IPS-11a (cell line): Measurements from ENCODE around the gene SLC27A4.

ENCODE experiments used
- H3K4me3 ChIP-seq: one replicate; pipeline ENCODE4 v1.5.1; 2013; ENCODE audit warnings: low read depth, low read length, control low read depth

The SLC27A4 gene

GRCh38 chr9:128390150-128390812 lies 50.0 kb downstream of the SLC27A4 start:
- H3K4me3 ChIP-seq = no peak overlapping the region

GRCh38 chr9:128390813-128391711 lies 50.7 kb downstream of the SLC27A4 start:
- H3K4me3 ChIP-seq = no peak overlapping the region

DNA sequence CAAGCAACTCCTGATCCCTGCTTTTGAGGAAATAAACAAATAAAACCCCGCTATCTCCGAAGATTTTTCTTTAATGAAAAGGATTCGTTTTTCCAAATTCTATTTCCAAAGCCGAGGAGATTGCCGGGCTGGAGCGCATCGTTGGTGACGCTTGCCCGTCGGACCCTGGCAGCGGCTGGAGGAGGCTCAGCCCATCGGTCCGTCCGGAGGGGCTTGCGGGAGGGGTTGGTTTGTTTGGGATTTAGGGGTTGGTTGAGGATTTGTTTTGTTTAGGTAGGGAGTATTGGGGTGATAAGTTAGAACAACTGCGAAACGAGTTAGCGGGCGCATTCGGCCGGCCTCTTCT lies 51.6 kb downstream of the SLC27A4 start:
- no peak overlapping the region for H3K4me3 ChIP-seq

DNA sequence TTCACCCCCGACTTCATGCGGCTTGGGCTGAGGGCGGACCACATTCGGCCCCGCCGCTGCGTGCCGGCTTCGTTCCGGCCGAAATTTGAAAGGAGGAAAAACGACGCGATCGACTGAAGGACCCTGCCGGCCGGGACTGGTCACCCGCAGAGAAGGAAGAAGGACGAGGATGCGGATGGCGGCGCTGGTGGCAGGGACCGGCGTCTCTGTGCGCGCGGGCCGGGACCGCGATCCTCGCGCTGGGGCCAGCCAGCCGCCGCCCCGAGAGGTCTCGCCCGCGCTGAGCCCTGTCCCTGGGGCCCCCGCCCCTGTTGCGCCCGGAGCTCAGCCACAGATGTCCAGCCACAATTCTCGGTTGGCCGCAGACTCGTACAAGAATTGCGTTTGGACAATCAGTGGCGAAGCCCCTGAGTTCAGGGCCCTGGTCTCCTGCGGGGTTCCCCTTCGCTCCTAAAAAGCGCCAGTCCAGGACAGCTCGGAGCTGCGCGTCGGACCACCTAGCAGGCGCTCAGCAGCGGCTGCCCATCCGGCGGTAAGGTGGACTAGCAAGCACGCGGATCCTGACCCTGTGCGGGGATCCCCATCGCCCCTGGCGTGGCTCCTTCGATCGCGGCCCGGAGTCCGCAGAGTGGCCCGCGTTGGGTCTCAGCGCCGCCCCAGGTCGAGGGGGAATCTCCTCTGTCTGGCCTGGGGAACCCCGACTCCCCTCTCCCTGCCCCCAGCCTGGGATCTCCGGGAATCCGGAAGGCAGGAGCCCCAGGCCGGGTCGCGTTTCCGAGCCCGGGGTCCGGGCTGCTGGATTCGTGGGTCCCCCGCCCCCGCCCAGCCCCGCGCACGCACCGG lies 52.2 kb downstream of the SLC27A4 start:
- peak overlapping the region; percentile 8 for H3K4me3 ChIP-seq

DNA sequence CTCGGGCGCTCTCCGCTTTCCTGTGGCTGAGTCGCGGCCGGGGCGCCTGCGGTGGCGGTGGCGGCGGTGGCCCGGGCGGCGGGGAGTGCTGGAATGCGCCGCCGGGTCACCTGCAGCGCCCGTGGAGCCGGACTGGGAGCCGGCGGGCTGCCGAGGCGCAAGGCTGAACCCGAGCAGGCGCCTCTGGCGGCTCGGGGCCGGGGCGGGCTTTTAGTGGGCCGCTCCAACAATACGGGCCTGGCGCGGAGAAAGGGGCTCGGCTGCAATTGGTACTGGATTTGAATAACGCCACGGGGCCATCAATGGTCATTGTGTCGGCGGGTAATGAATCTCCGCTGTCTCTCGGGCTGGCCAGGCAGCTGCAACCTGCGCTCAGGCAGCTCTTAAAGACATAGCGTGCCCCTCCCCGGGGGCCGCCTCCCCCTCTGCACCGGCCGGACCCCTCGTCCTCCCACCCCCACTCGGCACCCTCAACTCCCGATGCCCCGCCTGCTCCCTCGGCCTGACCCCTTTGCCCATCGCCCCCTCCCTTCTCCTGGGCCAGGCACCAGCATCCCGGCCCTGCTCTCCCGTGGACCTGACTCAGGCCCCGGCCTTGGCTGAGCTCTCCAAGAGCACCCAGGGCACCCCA lies 52.9 kb downstream of the SLC27A4 start:
- H3K4me3 ChIP-seq = peak overlapping the region; percentile 8

- H3K4me3 ChIP-seq = no peak overlapping the region
Measured at GRCh38 chr9:128393970-128394369, 53.6 kb downstream of the SLC27A4 start.

DNA sequence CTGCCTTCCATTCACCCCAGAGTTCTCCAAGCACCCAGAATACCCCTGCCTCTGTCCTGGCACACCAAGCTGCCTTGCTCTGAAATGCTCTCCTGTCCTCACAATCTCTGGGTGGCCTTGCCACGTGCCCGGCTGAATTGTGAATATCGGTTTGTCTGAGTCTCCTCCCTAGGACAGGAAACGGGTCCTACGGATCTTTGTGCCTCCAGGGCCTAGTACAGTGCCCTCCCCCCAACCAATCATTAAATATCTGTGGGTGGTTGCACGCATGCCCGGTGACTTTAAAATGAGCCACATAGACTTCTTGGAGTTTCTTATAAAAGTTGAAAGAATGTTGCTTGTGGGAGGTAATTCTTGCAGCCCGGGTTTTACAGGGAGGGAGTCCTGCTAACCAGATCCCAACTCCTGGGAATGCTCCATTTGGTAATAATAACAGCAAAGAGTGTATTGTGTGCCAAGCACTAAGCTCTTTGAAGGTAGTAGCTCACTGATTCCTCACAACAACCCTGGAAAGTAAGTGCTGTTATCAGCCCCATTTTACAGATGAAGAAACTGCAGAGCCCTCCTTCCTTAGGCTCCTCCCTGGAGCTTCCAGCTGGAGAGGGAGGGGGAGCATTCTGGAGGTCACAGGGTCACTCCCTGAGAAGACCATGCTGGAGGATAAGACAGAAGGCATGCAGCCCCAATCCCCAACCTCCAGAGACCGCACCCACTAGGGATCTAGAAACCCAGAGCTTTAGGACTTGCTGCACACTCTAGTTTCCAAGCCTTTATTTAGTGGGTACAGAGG lies 54.2 kb downstream of the SLC27A4 start:
- no peak overlapping the region for H3K4me3 ChIP-seq

DNA sequence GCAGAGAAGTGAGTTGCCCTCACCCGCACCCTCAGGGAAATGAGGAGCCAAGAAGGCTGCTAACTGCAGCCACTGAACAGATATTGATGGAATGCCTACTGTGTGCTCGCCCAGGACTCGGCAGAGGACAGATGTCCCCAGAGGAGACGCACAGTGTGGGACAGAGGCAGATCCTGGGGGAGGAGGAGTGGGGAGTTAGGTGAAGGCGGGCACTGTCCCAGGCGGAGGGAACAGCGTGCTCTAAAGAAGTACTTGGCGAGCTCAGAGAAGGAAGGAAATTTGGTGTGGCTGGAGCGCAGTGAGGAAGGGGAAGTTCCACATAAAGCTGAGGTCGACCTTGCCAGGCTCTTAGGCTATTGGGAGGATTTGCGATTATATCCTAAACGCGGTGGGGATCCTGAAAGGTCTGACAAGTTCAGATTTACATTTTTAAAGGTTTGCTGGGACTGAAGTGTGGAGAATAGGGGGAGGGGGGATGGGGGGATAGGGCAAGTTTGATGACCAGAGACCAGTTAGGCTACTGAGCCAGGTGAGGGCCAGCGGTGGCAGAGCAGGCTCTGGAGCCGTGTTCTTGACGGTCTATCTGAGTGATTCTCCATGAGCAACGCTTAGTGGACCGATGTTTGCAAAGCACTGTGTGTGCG lies 56.8 kb downstream of the SLC27A4 start:
- H3K4me3 ChIP-seq = no peak overlapping the region

DNA sequence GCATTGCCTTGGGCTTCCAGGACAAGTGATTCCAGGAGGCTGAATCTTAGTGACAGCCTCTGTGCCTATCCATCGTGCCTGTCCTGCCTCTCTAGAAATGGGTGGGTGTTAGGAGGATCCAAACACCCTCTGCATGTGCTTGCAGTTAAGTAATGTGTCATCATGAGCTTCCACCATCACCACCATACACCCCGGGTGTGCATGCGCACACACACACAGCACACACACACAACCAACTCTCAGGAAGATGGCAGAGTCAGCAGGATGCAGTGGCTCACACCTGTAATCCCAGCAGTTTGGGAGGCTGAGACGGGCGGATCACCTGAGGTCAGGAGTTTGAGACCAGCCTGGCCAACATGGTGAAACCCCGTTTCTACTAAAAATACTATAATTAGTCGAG lies 57.5 kb downstream of the SLC27A4 start:
- H3K4me3 ChIP-seq = no peak overlapping the region

DNA sequence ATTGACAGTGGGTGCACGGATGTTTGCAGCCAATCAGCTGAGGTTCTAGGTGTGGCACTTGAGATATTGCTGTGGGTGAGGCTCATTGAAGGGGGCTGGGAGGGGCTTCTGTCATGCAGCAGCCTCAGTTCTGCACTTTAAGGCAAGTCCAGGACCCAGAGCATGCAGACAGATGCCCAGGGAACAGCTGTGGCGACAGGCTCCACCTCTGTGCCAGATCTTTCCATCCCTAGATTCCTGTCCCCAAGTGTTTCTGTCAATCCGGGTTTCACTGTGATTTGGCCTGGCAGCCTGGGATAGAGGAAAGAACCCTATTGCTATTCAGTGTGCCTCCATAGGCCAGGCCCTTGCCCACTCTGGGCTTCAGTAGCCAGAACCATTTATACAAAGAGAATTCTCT lies 59.5 kb downstream of the SLC27A4 start:
- H3K4me3 ChIP-seq = no peak overlapping the region

GRCh38 chr9:128404560-128404959 lies 64.2 kb downstream of the SLC27A4 start:
- no peak overlapping the region for H3K4me3 ChIP-seq

DNA sequence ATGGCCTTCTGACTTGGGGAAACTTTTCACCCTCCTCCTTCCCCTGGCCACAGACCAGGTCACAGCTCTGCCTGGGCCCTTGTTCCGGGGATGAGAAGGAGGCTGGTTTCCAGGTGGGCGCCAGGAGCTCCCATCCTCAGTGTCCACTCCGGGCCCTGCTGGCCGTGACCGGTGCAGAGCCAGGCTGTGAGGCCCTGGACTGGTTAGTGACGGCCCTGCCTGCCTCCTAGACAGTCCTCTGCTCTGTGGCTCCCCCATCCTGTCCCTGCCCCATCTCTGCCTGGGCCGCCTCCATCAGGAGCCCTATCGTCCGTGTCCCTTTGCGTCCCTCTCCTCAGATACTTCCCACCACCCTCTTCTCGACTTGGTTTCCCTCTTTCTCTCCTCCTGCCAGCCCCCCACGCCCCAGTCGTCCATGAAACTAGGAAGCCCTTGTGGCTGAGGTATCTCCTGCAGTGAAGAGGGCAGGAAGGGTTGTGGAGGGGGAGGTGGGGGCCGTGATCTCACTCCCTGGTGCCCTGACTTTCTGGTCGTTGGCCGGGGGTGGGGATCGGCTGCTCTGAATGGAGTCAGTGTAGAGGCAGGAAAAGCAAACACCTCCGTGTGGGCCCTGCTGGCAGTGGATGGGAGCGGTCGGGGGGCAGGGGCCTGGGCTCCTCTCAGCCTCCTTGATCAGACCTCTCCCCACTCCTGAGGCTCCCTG lies 64.9 kb downstream of the SLC27A4 start:
- H3K4me3 ChIP-seq = no peak overlapping the region

DNA sequence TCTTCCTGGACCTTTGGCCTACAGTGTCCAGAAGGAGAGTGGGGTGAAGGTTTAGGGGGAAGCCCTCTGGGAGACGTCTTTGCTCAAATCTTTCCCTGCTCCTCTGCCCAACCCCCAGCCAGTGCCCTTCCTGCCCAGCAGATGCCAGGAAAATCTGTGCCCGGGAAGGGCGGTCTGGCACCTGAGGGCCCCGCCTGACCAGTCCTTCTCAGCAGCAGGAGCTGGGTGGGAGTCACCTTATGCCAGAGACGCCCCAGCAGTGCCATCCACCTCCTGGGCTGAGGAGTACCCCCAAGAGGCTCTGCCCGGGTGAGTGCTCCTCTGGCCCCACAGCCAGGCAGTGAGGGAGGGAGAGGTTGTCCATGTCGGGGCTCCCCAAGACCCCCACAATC lies 65.4 kb downstream of the SLC27A4 start:
- H3K4me3 ChIP-seq = no peak overlapping the region

GRCh38 chr9:128406848-128407391 lies 66.6 kb downstream of the SLC27A4 start:
- no peak overlapping the region for H3K4me3 ChIP-seq

- no peak overlapping the region for H3K4me3 ChIP-seq
Measured at GRCh38 chr9:128408963-128409431, 68.7 kb downstream of the SLC27A4 start.

DNA sequence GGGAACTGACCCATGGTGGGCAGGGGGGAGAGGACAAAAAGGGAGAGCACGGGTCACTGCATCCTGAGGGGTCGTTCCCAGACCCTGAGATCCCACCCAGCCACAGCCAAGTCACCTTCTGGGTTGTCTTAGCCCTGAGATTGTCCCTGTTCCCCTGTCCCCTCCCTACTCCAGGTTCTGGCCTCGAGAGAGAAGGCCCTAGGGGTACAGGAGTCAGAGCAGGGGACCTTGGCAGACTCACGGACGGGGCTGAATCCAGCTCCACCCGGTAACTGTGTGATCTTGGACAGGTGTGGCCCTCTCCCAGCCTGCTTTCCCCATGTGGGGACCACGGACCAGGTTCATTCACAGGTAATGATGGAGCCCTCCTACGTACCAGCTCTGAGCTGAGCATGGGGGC lies 69.1 kb downstream of the SLC27A4 start:
- no peak overlapping the region for H3K4me3 ChIP-seq

GRCh38 chr9:128409978-128410377 lies 69.7 kb downstream of the SLC27A4 start:
- H3K4me3 ChIP-seq = no peak overlapping the region
